Head of caudate nucleus (tissue), 42 donors: ENCODE results near the gene NAB1.
"Not testable (repeated sequence)": the region's sequence is repeated elsewhere in the genome, so short reads cannot be mapped to it uniquely, and the experiment has no call there.

Experiments
- DNase-seq, 42 donors: peaks; one replicate each; pipeline versions ENCODE4 v3.0.0 to v3.0.0-alpha.2; 2020 to 2021; ENCODE audit warnings: mixed read lengths in 7 of 42
- intact Hi-C: fragments of 100-400 bp; cut with DNase I; formaldehyde crosslinking; loops from one replicate; pipeline ENCODE4 v1.15.0; 2022

NAB1 gene

GRCh38 chr2:190649035-190649797 lies at the start of gene NAB1:
TSS of gene NAB1 (plus strand) at chr2:190649083. CDS start at chr2:190659177, 10,094 bp downstream.
- intact Hi-C loops = loop anchor here (2.0 to 5.0 kb wide), 2 partner anchors 114 to 363 kb away; partner anchors contain the start of genes NEMP2 and STAT1
- DNase-seq = peak in 38 of 42 donors; percentile 14 to 82 (median 58)

- no peak for DNase-seq
- intact Hi-C loops = no loop called here
Measured at GRCh38 chr2:190599546-190600220, 49.2 kb upstream of the NAB1 start.

- DNase-seq = no peak
- intact Hi-C loops = no loop called here
Measured at GRCh38 chr2:190600293-190601103, 48.4 kb upstream of the NAB1 start.

- intact Hi-C loops = no loop called here
- DNase-seq = peak in 41 of 42 donors; percentile 21 to 86 (median 65)
Measured at GRCh38 chr2:190603374-190603773, 45.5 kb upstream of the NAB1 start.

GRCh38 chr2:190607014-190607597 lies 41.8 kb upstream of the NAB1 start:
- intact Hi-C loops = no loop called here
- DNase-seq = no peak

GRCh38 chr2:190607657-190608357 lies 41.1 kb upstream of the NAB1 start:
- peak in 3 of 42 donors; percentile 30 to 65 (median 38) for DNase-seq

GRCh38 chr2:190608863-190609262 lies 40.0 kb upstream of the NAB1 start:
- intact Hi-C loops, DNase-seq: not testable (repeated sequence)

More at GRCh38 chr2:190607657-190608357, 41.1 kb upstream of the NAB1 start:
- intact Hi-C loops = no loop called here

GRCh38 chr2:190609397-190609796 lies 39.5 kb upstream of the NAB1 start:
- DNase-seq, intact Hi-C loops: not testable (repeated sequence)

GRCh38 chr2:190610528-190610927 lies 38.4 kb upstream of the NAB1 start:
- intact Hi-C loops, DNase-seq: not testable (repeated sequence)

GRCh38 chr2:190615555-190616200 lies 33.2 kb upstream of the NAB1 start:
- intact Hi-C loops = no loop called here
- no peak for DNase-seq

- intact Hi-C loops = no loop called here
- DNase-seq = no peak
Measured at GRCh38 chr2:190618030-190618429, 30.9 kb upstream of the NAB1 start.

GRCh38 chr2:190625691-190626090 lies 23.2 kb upstream of the NAB1 start:
- DNase-seq = no peak
- intact Hi-C loops = no loop called here

- no peak for DNase-seq
Measured at GRCh38 chr2:190626641-190627210, 22.2 kb upstream of the NAB1 start.

GRCh38 chr2:190627448-190628412 lies 21.2 kb upstream of the NAB1 start:
- intact Hi-C loops = no loop called here
- peak in 39 of 42 donors; percentile 38 to 81 (median 62) for DNase-seq

More at GRCh38 chr2:190626641-190627210, 22.2 kb upstream of the NAB1 start:
- intact Hi-C loops = no loop called here

GRCh38 chr2:190628591-190629319 lies 20.1 kb upstream of the NAB1 start:
- intact Hi-C loops = no loop called here
- no peak for DNase-seq

- intact Hi-C loops = no loop called here
- DNase-seq = no peak
Measured at GRCh38 chr2:190634381-190634780, 14.5 kb upstream of the NAB1 start.
